Panc1 (cell line): ENCODE measurements around the gene KRTAP5-6. TPM values are rescaled to one million over a fixed set of nuclear protein-coding genes. Genes with fewer than 3 reads are reported as not detected.

ENCODE experiments used
- ATAC-seq: fragments of 200-7000 bp; cut with Tn5 transposase; 2 replicates; pipeline ENCODE4 v1.9.1; 2020; ENCODE audit warnings: mild to moderate bottlenecking, moderate library complexity
- BruUV-seq: library from RNA; stranded (reverse); fragments of 400-500 nt; replicated peaks from 2 replicates; lab custom pipeline; 2021; lab: Mats Ljungman, UMichigan
- CTCF ChIA-PET: fragments of 300-600 bp; sonication (Branson Sonifier 250); formaldehyde crosslinking; loops from one replicate; lab custom pipeline; 2022; ENCODE audit warnings: antibody characterized with exemption; lab: Charles Lee
- POLR2A ChIA-PET: fragments of 300-600 bp; sonication (Branson Sonifier 250); formaldehyde crosslinking; loops from one replicate; lab custom pipeline; 2022; ENCODE audit warnings: antibody characterized with exemption; lab: Charles Lee
- DNase-seq: peaks from one replicate; pipeline ENCODE4 v3.0.0-alpha.2; 2010; ENCODE audit warnings: low read depth, low spot score
- H3K27ac ChIP-seq: 2 replicates; pipeline ENCODE4 v1.5.1; 2011; ENCODE audit warnings: mild to moderate bottlenecking, low read length, inconsistent platforms
- H3K27me3 ChIP-seq: fragments of 200-500 bp; sonication (Bioruptor generic); 2 replicates; pipeline ENCODE4 v1.6.0; 2014; ENCODE audit warnings: low read length, inconsistent platforms; ENCODE audit not compliant: control insufficient read depth, insufficient read depth
- H3K36me3 ChIP-seq: fragments of 200-500 bp; sonication (Bioruptor generic); 2 replicates; pipeline ENCODE4 v1.5.1; 2014; ENCODE audit warnings: inconsistent platforms, mild to moderate bottlenecking, low read length, moderate library complexity; ENCODE audit not compliant: control insufficient read depth, insufficient read depth
- H3K4me1 ChIP-seq: 2 replicates; pipeline ENCODE4 v1.5.1; 2011; ENCODE audit warnings: inconsistent platforms, mild to moderate bottlenecking, low read length, moderate library complexity; ENCODE audit not compliant: control insufficient read depth, insufficient read depth
- H3K4me3 ChIP-seq, 2 experiments: 2 replicates each; pipeline ENCODE4 v1.5.1; 2011 to 2012; ENCODE audit warnings: low read depth in 2 of 2, low read length in 2 of 2, mild to moderate bottlenecking in 2 of 2, inconsistent platforms in 1 of 2, moderate library complexity in 1 of 2
- H3K9me3 ChIP-seq: fragments of 200-500 bp; sonication (Bioruptor generic); 2 replicates; pipeline ENCODE4 v1.5.1; 2014; ENCODE audit warnings: low read depth, mild to moderate bottlenecking, inconsistent platforms, low read length, moderate library complexity; ENCODE audit not compliant: control insufficient read depth, insufficient read depth
- POLR2AphosphoS5 ChIP-seq: IDR thresholded peaks from 2 replicates; pipeline ENCODE4 v1.6.1; 2012; ENCODE audit warnings: mild to moderate bottlenecking, low read depth, low read length, moderate library complexity
- REST ChIP-seq, 2 experiments: IDR thresholded peaks; 2 replicates each; pipeline ENCODE4 v1.6.1; 2011 to 2012; ENCODE audit warnings: low read depth in 2 of 2, control low read depth in 1 of 2, low read length in 1 of 2, mild to moderate bottlenecking in 1 of 2, moderate library complexity in 1 of 2; ENCODE audit not compliant: insufficient read depth in 1 of 2
- SIN3A ChIP-seq: IDR thresholded peaks from 2 replicates; pipeline ENCODE4 v1.6.1; 2012; ENCODE audit warnings: low read depth, mild to moderate bottlenecking, low read length, moderate library complexity, borderline replicate concordance; ENCODE audit not compliant: insufficient read depth
- TCF7L2 ChIP-seq: IDR thresholded peaks from 2 replicates; pipeline ENCODE4 v1.6.1; 2011; ENCODE audit warnings: mild to moderate bottlenecking, low read depth, low read length, inconsistent platforms
- in situ Hi-C: cut with HindIII; loops from 2 replicates; pipeline ENCODE4 v1.10.0; 2016; ENCODE audit warnings: low sequenced_read_pairs, low pct_unique_long_range_greater_than_20kb
- intact Hi-C: fragments of 100-400 bp; cut with micrococcal nuclease; formaldehyde crosslinking; loops from one replicate; pipeline ENCODE4 v1.10.0; 2022; ENCODE audit not compliant: unreplicated experiment
- total RNA-seq: library from RNA; stranded (reverse); gene quantifications from one replicate; pipeline ENCODE4 v1.2.1, GENCODE V29; 2021; ENCODE audit not compliant: unreplicated experiment
- TF ChIP-seq, protein P1 (sequence below): fragments of 450-650 bp; IDR thresholded peaks from 2 replicates; pipeline ENCODE4 v1.5.1; 2017; ENCODE audit warnings: mild to moderate bottlenecking

KRTAP5-6 gene
- total RNA-seq, 1 experiment from 2014 or later = not detected

GRCh38 chr11:1667906-1668305, 29.1 kb upstream of the KRTAP5-6 start:
- CTCF ChIA-PET = no interaction called here

DNA sequence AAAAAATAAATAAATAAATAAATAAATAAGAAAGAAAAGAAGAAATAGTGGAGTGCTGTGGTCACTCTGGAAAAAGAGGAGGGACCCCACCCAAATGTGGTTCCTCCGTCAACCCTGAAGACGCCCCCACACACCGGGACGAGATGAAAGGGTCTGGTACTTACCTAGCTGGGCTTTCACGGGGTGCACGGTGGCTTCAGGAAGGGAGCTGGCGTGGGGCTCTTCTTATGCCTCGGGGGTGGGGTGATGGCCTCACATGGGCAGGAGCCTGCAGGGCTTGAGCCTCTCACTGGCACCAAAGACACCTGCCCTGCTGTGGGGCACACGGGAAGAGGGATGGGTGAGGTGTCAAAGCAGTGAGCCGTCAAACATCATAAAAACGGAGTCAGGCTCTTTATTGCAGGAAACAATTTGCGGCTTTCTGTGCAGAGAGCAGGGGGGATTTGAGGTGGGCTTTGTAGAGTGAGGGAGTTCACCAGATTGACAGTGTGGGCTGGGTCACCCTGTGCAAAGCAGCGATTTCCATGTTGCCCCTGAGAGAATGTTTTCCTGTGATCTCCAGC, 28.0 kb upstream of the KRTAP5-6 start:
- TF ChIP-seq SIN3A (no peak), TCF7L2 (no peak), POLR2AphosphoS5 (no peak), REST (IDR thresholded peaks at IDR 0.05; ENCODE audit: insufficient read depth in 1 of 2, low read depth in 2 of 2, low read length in 1 of 2) (no peak)
- TF ChIP-seq, protein P1, sequence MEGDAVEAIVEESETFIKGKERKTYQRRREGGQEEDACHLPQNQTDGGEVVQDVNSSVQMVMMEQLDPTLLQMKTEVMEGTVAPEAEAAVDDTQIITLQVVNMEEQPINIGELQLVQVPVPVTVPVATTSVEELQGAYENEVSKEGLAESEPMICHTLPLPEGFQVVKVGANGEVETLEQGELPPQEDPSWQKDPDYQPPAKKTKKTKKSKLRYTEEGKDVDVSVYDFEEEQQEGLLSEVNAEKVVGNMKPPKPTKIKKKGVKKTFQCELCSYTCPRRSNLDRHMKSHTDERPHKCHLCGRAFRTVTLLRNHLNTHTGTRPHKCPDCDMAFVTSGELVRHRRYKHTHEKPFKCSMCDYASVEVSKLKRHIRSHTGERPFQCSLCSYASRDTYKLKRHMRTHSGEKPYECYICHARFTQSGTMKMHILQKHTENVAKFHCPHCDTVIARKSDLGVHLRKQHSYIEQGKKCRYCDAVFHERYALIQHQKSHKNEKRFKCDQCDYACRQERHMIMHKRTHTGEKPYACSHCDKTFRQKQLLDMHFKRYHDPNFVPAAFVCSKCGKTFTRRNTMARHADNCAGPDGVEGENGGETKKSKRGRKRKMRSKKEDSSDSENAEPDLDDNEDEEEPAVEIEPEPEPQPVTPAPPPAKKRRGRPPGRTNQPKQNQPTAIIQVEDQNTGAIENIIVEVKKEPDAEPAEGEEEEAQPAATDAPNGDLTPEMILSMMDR = no peak
- ChIA-PET CTCF (no interaction called here), POLR2A (no interaction called here)
- no TSS peak for BruUV-seq
- in situ Hi-C loops = no loop called here
- ATAC-seq = no peak
- H3K4me1 ChIP-seq = no peaks in the 10 kb centered on the region
- DNase-seq = no peak
- H3K4me3 ChIP-seq = no peak overlapping the region
- H3K27ac ChIP-seq = no peak overlapping the region
- intact Hi-C loops = no loop called here
- H3K9me3 ChIP-seq = no peaks in the 10 kb centered on the region
- H3K36me3 ChIP-seq = no peaks in the 10 kb centered on the region
- 0 out of 2 replicates have a peak, but pooled peaks cover 2% of the 10 kb centered on the region for H3K27me3 ChIP-seq

More at GRCh38 chr11:1667906-1668305, 29.1 kb upstream of the KRTAP5-6 start:
- ATAC-seq = no peak
- DNase-seq = no peak
- in situ Hi-C loops = no loop called here
- no peaks in the 10 kb centered on the region for H3K4me1 ChIP-seq
- POLR2A ChIA-PET = no interaction called here
- TF ChIP-seq REST (IDR thresholded peaks at IDR 0.05; ENCODE audit: insufficient read depth in 1 of 2, low read depth in 2 of 2, low read length in 1 of 2) = no peak
- no peak for TF ChIP-seq TCF7L2
- TF ChIP-seq SIN3A = no peak
- no peak for TF ChIP-seq POLR2AphosphoS5
- TF ChIP-seq, protein P1 = no peak
- no peaks in the 10 kb centered on the region for H3K9me3 ChIP-seq
- H3K36me3 ChIP-seq = no peaks in the 10 kb centered on the region
- no peak overlapping the region for H3K4me3 ChIP-seq
- intact Hi-C loops = no loop called here
- 0 out of 2 replicates have a peak, but pooled peaks cover 2% of the 10 kb centered on the region for H3K27me3 ChIP-seq
- no TSS peak for BruUV-seq
- no peak overlapping the region for H3K27ac ChIP-seq
